HG03060 (cell line): ENCODE measurements around the gene TRIM48.
"Not testable (repeated sequence)": the region's sequence is repeated elsewhere in the genome, so short reads cannot be mapped to it uniquely, and the experiment has no call there.

Source experiments
- ATAC-seq: cut with Tn5 transposase; IDR thresholded peaks from one replicate; pipeline ENCODE4 v1.9.1; 2021; ENCODE audit warnings: low read depth, moderate number of reproducible peaks; ENCODE audit not compliant: unreplicated experiment

Gene TRIM48, protein sequence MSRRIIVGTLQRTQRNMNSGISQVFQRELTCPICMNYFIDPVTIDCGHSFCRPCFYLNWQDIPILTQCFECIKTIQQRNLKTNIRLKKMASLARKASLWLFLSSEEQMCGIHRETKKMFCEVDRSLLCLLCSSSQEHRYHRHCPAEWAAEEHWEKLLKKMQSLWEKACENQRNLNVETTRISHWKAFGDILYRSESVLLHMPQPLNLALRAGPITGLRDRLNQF

DNA sequence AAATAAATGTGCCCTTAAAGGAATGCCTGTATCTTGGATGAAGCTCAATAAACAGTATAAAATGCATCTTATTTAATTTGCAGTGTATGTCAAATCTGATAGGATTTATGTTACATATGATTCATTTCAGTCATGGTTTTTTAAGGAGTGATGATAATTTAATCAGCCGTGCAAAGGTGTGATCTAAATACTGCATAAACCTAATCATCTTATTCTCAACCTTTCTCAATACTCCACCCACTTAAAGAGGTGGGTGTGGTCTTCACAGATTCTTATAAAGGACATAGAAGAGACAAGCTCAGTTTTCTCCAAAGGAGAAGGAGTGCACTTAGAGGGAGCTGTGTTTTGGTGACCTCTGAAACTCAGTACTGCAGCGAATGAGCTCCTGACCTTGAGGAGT lies at the start of gene TRIM48:
Gene TRIM48, plus strand, starts transcription at position 301 of the 400 bp plus-strand sequence. CDS start 113 bp downstream, outside the sequence.
- ATAC-seq: not testable (repeated sequence)

DNA sequence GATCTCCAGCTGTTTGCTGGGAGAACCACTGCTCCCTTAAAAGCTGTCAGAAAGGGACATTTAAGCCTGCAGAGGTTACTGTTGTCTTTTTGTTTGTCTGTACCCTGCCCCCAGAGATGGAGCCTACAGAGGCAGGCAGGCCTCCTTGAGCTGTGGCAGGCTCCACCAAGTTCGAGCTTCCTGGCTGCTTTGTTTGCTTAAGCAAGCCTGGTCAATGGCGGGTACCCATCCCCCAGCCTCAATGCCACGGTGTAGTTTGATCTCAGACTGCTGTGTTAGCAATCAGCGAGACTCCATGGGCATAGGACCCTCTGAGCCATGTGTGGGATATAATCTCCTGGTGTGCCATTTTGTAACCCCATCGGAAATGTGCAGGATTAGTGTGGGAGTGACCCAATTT lies 23.6 kb upstream of the TRIM48 start:
- ATAC-seq: not testable (repeated sequence)

DNA sequence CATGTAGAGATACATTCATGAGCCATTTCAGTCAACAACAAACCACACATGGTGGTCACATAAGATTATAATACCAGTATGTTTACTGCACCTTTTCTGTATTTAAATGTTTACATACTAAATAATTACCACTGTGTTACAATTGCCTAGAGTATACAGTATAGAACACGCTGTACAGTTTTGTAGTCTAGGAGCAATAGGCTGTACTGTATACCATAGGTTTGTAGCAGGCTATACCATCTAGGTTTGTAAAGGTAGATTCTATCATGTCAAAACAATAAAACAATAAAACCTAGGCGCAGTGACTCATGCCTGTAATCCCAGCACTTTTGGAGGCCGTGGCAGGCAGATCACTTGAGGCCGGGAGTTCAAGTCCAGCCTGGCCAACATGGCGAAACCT lies 1.1 kb downstream of the TRIM48 start:
- no peak for ATAC-seq
